ENCODE data around the gene SRPX.

The SRPX gene

GRCh38 chrX:38138157-38138891 is 82.3 kb downstream of the SRPX start:
- Mint-ChIP-seq H3K4me3 (no peak overlapping the region), H3K27me3 (ENCODE audit: low read depth) (no peaks in the 10 kb centered on the region), H3K9me3 (no peaks in the 10 kb centered on the region), H3K27ac (no peak overlapping the region), H3K4me1 (ENCODE audit: low read depth) (no peaks in the 10 kb centered on the region), H3K36me3 (ENCODE audit: low read depth) (no peaks in the 10 kb centered on the region)

- no peak overlapping the region for H3K27ac Mint-ChIP-seq
- H3K4me3 Mint-ChIP-seq: no peak overlapping the region
- no peaks in the 10 kb centered on the region for H3K4me1 Mint-ChIP-seq (ENCODE audit: low read depth)
- no peaks in the 10 kb centered on the region for H3K9me3 Mint-ChIP-seq
- no peaks in the 10 kb centered on the region for H3K36me3 Mint-ChIP-seq (ENCODE audit: low read depth)
- H3K27me3 Mint-ChIP-seq (ENCODE audit: low read depth): no peaks in the 10 kb centered on the region
Measured at GRCh38 chrX:38129366-38129765, 91.3 kb downstream of the SRPX start.

DNA sequence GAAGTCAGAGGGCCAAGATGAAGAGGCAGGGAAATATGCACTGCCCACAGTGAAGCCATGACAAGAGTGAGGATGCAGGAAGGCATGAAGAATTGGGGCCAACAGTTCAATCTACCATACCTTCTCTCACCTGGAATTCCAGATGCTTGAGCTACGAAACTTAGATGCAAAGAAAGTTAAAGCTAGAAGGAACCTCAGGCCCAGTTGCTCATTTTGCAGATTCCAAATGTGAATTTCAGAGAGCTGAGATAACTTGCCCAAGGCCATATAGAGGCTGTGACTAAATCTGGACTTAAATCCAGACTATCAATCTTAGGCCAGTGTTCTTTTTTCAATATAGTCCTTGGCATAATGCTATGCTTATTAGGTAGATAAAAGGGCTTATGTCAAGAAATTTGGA is 92.7 kb downstream of the SRPX start:
- no peaks in the 10 kb centered on the region for H3K9me3 Mint-ChIP-seq
- H3K36me3 Mint-ChIP-seq (ENCODE audit: low read depth): no peaks in the 10 kb centered on the region
- no peaks in the 10 kb centered on the region for H3K27me3 Mint-ChIP-seq (ENCODE audit: low read depth)
- H3K4me3 Mint-ChIP-seq: no peak overlapping the region
- H3K4me1 Mint-ChIP-seq (ENCODE audit: low read depth): no peaks in the 10 kb centered on the region
- no peak overlapping the region for H3K27ac Mint-ChIP-seq

GRCh38 chrX:38126179-38126578 is 94.5 kb downstream of the SRPX start:
- H3K36me3 Mint-ChIP-seq (ENCODE audit: low read depth): no peaks in the 10 kb centered on the region
- no peaks in the 10 kb centered on the region for H3K9me3 Mint-ChIP-seq
- no peaks in the 10 kb centered on the region for H3K27me3 Mint-ChIP-seq (ENCODE audit: low read depth)
- no peaks in the 10 kb centered on the region for H3K4me1 Mint-ChIP-seq (ENCODE audit: low read depth)
- no peak overlapping the region for H3K4me3 Mint-ChIP-seq
- H3K27ac Mint-ChIP-seq: no peak overlapping the region

DNA sequence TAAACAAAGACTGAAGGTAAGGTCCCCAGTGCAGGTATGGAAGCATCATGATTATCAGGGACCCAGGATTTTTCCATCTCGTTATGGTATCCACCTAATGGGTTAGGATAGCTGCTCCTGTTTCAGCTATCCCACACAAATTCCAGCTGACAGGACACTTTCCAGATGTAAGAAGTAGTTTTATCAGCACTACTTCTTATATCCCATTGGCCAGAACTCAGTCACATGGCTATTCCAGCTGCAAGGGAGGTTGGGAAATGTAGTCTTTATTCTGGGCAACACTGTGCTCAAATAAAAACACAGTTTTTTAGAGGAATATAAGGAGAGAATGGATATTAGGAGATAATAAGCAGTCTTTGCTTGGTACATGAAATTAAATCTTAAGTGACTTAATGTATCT is 96.7 kb downstream of the SRPX start:
- no peak overlapping the region for H3K4me3 Mint-ChIP-seq
- H3K27me3 Mint-ChIP-seq (ENCODE audit: low read depth): no peaks in the 10 kb centered on the region
- H3K27ac Mint-ChIP-seq: no peak overlapping the region
- no peaks in the 10 kb centered on the region for H3K4me1 Mint-ChIP-seq (ENCODE audit: low read depth)
- no peaks in the 10 kb centered on the region for H3K9me3 Mint-ChIP-seq
- no peaks in the 10 kb centered on the region for H3K36me3 Mint-ChIP-seq (ENCODE audit: low read depth)

DNA sequence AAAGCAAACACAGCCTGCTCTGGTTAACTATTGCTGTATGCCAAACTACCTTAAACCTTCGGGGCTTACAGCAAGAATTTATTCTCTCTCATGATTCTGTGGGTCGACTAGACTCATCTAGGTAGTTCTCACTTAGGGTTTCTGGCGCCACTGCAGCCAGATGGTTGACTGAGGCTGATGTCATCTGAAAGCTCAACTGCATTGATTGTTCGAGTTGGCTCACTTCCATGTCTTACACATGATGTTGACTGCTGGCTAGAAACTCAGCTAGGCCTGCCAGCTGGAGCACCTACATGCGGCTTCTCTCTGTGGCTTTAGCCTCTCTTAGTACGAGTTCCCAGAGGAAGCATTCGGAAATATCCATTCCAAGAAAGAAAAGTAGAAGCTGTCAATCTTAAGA is 103.2 kb downstream of the SRPX start:
- H3K4me3 Mint-ChIP-seq: no peak overlapping the region
- no peaks in the 10 kb centered on the region for H3K36me3 Mint-ChIP-seq (ENCODE audit: low read depth)
- H3K9me3 Mint-ChIP-seq: no peaks in the 10 kb centered on the region
- H3K27ac Mint-ChIP-seq: no peak overlapping the region
- no peaks in the 10 kb centered on the region for H3K27me3 Mint-ChIP-seq (ENCODE audit: low read depth)
- no peaks in the 10 kb centered on the region for H3K4me1 Mint-ChIP-seq (ENCODE audit: low read depth)

GRCh38 chrX:38116706-38117105 is 104.0 kb downstream of the SRPX start:
- Mint-ChIP-seq H3K9me3 (no peaks in the 10 kb centered on the region), H3K4me3 (no peak overlapping the region), H3K4me1 (ENCODE audit: low read depth) (no peaks in the 10 kb centered on the region), H3K27me3 (ENCODE audit: low read depth) (no peaks in the 10 kb centered on the region), H3K27ac (no peak overlapping the region), H3K36me3 (ENCODE audit: low read depth) (no peaks in the 10 kb centered on the region)

DNA sequence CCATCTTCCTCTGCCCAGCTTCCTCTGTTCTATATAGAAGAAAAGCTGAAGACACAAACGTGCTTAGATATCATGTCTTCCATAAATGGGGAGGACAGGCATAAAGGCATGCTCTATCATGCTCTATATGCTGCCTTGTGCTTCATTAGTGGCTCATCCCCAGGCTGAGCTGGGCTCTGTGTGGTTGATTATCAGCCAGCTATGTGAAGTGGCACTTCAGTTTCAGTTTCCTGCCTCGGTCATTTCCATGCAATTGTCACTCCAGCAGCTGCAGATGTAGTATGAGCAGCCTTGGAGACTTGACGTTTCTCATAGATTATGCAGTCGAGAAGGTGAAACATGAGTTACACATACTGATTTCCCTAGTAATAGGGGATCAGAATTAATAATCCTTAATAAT is 108.1 kb downstream of the SRPX start:
- no peaks in the 10 kb centered on the region for H3K27me3 Mint-ChIP-seq (ENCODE audit: low read depth)
- H3K4me3 Mint-ChIP-seq: no peak overlapping the region
- no peaks in the 10 kb centered on the region for H3K4me1 Mint-ChIP-seq (ENCODE audit: low read depth)
- no peak overlapping the region for H3K27ac Mint-ChIP-seq
- no peaks in the 10 kb centered on the region for H3K9me3 Mint-ChIP-seq
- H3K36me3 Mint-ChIP-seq (ENCODE audit: low read depth): no peaks in the 10 kb centered on the region

- Mint-ChIP-seq H3K27me3 (ENCODE audit: low read depth) (peaks cover 2% of the 10 kb centered on the region), H3K9me3 (no peaks in the 10 kb centered on the region), H3K36me3 (ENCODE audit: low read depth) (no peaks in the 10 kb centered on the region), H3K27ac (no peak overlapping the region), H3K4me3 (no peak overlapping the region), H3K4me1 (ENCODE audit: low read depth) (no peaks in the 10 kb centered on the region)
Measured at GRCh38 chrX:38111196-38111595, 109.5 kb downstream of the SRPX start.

DNA sequence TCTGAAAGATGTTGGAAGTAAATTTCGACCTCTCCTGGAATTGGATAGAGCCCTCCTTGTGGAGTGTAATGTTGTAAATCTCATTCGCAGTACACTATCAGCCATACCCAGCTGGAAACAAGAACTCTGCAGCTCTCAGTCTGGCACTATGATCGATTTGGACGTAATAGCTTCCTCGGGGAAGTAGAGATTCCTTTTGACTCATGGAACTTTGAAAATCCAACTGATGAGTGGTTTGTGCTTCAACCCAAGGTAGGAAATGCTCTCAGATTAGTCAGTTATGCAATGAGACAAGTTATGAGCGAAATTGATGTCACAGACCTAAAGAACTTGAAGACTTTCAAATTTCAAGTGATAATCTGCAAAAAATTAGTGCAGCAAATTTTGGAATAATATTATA is 110.4 kb downstream of the SRPX start:
- no peaks in the 10 kb centered on the region for H3K4me1 Mint-ChIP-seq (ENCODE audit: low read depth)
- H3K27ac Mint-ChIP-seq: no peak overlapping the region
- H3K4me3 Mint-ChIP-seq: no peak overlapping the region
- H3K27me3 Mint-ChIP-seq (ENCODE audit: low read depth): peaks cover 5% of the 10 kb centered on the region
- no peaks in the 10 kb centered on the region for H3K9me3 Mint-ChIP-seq
- H3K36me3 Mint-ChIP-seq (ENCODE audit: low read depth): no peaks in the 10 kb centered on the region

DNA sequence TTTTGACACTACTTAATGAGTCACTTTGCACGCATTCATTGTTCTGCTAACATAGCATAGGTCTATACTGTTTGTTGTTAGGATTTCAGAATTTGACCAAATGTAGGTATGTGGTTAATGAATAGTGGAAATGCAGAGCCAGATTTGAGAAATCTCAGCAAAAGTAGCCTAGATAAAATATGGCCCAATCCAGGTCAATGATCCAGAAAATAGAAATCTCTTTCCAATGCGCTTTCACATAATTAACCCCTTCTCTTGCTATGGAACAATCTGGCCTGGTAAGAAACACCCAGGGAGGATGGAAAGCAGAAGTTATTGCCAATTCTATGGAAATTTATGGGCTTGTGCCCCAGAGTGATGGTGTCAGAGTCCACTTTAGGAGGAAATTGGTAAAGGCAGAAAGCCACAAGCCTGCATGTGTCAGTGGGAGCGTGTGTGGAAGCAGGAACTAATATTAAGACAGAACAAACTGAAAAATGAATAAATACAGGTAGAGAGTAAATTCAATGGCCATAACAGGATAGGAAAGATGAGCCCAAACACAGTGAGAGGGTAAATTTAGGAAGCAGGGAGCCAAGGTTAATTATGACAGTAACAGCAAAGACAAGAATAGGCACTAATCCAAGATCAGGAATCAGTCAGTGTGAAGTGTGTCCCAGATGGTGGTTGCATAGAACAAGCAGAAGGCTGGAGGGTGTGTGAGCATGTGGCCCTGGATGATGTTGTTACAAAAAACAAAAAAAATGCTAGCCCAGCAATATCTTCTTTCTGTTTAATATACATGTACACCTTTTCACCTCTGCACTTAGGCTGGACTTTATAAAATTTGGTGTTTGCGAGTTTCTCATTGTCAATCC is 111.4 kb downstream of the SRPX start:
- Mint-ChIP-seq H3K9me3 (no peaks in the 10 kb centered on the region), H3K27me3 (ENCODE audit: low read depth) (peaks cover 5% of the 10 kb centered on the region), H3K4me3 (no peak overlapping the region), H3K4me1 (ENCODE audit: low read depth) (peaks cover 3% of the 10 kb centered on the region), H3K36me3 (ENCODE audit: low read depth) (no peaks in the 10 kb centered on the region), H3K27ac (no peak overlapping the region)

DNA sequence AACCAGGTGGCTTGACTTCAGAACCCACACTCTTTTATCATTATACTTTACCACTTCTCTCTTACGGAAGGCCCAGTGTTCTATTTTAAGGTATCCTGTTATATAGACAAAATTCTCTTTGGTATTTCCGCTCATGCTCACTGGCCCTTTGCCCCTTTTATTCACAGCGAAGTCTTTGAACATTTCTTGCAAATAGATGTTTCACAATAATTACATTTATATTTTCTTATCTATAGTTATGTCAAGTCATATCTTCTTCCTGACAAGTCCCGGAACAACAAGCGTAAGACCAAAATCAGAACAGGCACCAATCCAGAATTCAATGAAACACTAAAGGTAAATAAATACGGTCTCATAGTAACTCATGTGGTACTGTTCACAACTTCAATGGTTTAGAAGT is 112.3 kb downstream of the SRPX start:
- peaks cover 3% of the 10 kb centered on the region for H3K4me1 Mint-ChIP-seq (ENCODE audit: low read depth)
- no peaks in the 10 kb centered on the region for H3K36me3 Mint-ChIP-seq (ENCODE audit: low read depth)
- H3K9me3 Mint-ChIP-seq: no peaks in the 10 kb centered on the region
- no peak overlapping the region for H3K27ac Mint-ChIP-seq
- H3K27me3 Mint-ChIP-seq (ENCODE audit: low read depth): peaks cover 5% of the 10 kb centered on the region
- H3K4me3 Mint-ChIP-seq: no peak overlapping the region

DNA sequence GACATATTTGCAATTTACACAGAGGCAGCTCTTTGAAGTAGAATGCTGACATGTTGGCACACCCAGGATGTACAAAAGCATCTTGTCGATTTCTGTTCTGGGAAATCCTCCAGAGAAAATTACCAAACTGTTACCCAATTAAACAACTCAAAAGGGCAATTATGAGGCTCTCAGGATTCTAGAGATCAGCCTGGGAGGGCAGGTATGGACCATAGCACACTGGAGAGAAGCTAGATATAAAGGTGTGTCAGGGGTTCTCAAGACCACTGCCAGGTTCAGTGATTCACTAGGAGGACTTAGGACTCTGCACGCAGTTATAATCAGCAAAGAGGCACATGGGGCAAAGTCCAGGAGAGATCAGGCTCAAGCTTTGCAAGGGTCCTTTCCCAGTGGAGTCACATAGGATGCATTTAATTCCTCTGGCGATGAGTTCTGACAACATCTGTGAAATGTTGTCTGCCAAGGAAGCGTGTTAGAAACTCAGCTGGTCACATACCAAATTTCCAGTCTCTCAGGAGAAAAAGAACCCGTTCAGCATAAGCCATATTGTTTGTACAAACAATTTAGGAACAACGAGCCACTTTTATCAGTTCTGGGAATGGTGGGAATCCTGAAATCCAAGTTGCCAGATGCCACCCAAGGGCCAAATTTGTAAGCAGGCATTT is 113.5 kb downstream of the SRPX start:
- Mint-ChIP-seq H3K27me3 (ENCODE audit: low read depth) (peaks cover 5% of the 10 kb centered on the region), H3K4me1 (ENCODE audit: low read depth) (peaks cover 3% of the 10 kb centered on the region), H3K4me3 (no peak overlapping the region), H3K9me3 (no peaks in the 10 kb centered on the region), H3K36me3 (ENCODE audit: low read depth) (no peaks in the 10 kb centered on the region), H3K27ac (no peak overlapping the region)

GRCh38 chrX:38105216-38105725 is 115.4 kb downstream of the SRPX start:
- H3K27ac Mint-ChIP-seq: no peak overlapping the region
- H3K4me3 Mint-ChIP-seq: no peak overlapping the region
- peaks cover 5% of the 10 kb centered on the region for H3K27me3 Mint-ChIP-seq (ENCODE audit: low read depth)
- no peaks in the 10 kb centered on the region for H3K9me3 Mint-ChIP-seq
- no peaks in the 10 kb centered on the region for H3K36me3 Mint-ChIP-seq (ENCODE audit: low read depth)
- H3K4me1 Mint-ChIP-seq (ENCODE audit: low read depth): peaks cover 3% of the 10 kb centered on the region

All from T-helper 1 cell treated with Interleukin-12 subunit alpha and Interleukin-12 subunit beta and Interleukin-4 antibody, amounts not matched to agents 30 μg/mL and 1 μg/mL, for 36 hours (primary cell).